SU-DHL-6 (cell line): ENCODE measurements around the gene MPP1.

Experiments
- H2AFZ ChIP-seq: fragments of 200-600 bp; sonication (generic); 2 replicates; pipeline ENCODE4 v1.6.1; 2014; ENCODE audit warnings: low read depth, mild to moderate bottlenecking, moderate library complexity, mixed read lengths, antibody characterized with exemption, low read length; ENCODE audit not compliant: severe bottlenecking
- H3F3A ChIP-seq: fragments of 200-600 bp; shearing (Covaris generic); 2 replicates; pipeline ENCODE4 v1.6.0; 2016; ENCODE audit warnings: antibody characterized with exemption, mild to moderate bottlenecking; ENCODE audit not compliant: insufficient read depth
- H3K27ac ChIP-seq: fragments of 200-600 bp; sonication (generic); 2 replicates; pipeline ENCODE4 v1.5.1; 2016; ENCODE audit warnings: low read depth, mild to moderate bottlenecking, low read length, moderate library complexity, mixed read lengths
- H3K27me3 ChIP-seq: fragments of 200-600 bp; sonication (generic), shearing (Covaris generic); 2 replicates; pipeline ENCODE4 v1.6.0; 2014; ENCODE audit warnings: mild to moderate bottlenecking, low read length
- H3K36me3 ChIP-seq: fragments of 200-600 bp; sonication (generic); 2 replicates; pipeline ENCODE4 v1.6.1; 2014; ENCODE audit warnings: mild to moderate bottlenecking, low read length, mixed read lengths
- H3K4me2 ChIP-seq: fragments of 300-600, 200-600 bp; shearing (Covaris generic), sonication (generic); 2 replicates; pipeline ENCODE4 v1.6.0; 2014; ENCODE audit warnings: low read length, low read depth, mild to moderate bottlenecking; ENCODE audit not compliant: poor library complexity, severe bottlenecking
- H3K4me3 ChIP-seq: fragments of 200-600 bp; sonication (generic); 2 replicates; pipeline ENCODE4 v1.5.1; 2014; ENCODE audit warnings: antibody characterized with exemption, low read length, mild to moderate bottlenecking, mixed read lengths; ENCODE audit not compliant: insufficient read depth, poor library complexity, severe bottlenecking
- H3K79me2 ChIP-seq: fragments of 200-600 bp; sonication (generic); 2 replicates; pipeline ENCODE4 v1.6.1; 2014; ENCODE audit warnings: mild to moderate bottlenecking, low read length, moderate library complexity; ENCODE audit not compliant: insufficient read depth
- H3K9ac ChIP-seq: fragments of 200-600 bp; sonication (generic); 2 replicates; pipeline ENCODE4 v1.7.0; 2014; ENCODE audit warnings: mild to moderate bottlenecking, low read length
- H3K9me2 ChIP-seq: fragments of 200-600 bp; sonication (generic); replicated peaks from 2 replicates; pipeline ENCODE4 v1.6.1; 2014; ENCODE audit warnings: low read length; ENCODE audit not compliant: insufficient read depth
- H3K9me3 ChIP-seq: fragments of 200-600 bp; sonication (generic); 2 replicates; pipeline ENCODE4 v1.6.1; 2014; ENCODE audit warnings: low read length, mixed read lengths; ENCODE audit not compliant: insufficient read depth
- H4K20me1 ChIP-seq: fragments of 200-600 bp; sonication (generic); 2 replicates; pipeline ENCODE4 v1.6.1; 2014; ENCODE audit warnings: low read depth, mild to moderate bottlenecking, antibody characterized with exemption, low read length, moderate library complexity, mixed read lengths
- EZH2phosphoT487 ChIP-seq: fragments of 200-600 bp; sonication (generic), shearing (Covaris generic); conservative IDR thresholded peaks from 2 replicates; pipeline ENCODE4 v1.6.1; 2018; ENCODE audit warnings: mild to moderate bottlenecking, antibody characterized with exemption, low read length, moderate library complexity, mixed read lengths
- TF ChIP-seq, protein P1 (sequence below): fragments of 200-600 bp; sonication (generic); IDR thresholded peaks from one replicate; pipeline ENCODE4 v1.5.1; 2017; ENCODE audit warnings: antibody characterized with exemption, mild to moderate bottlenecking, low read length, moderate library complexity; ENCODE audit not compliant: insufficient read depth, poor library complexity, severe bottlenecking

MPP1 gene

DNA sequence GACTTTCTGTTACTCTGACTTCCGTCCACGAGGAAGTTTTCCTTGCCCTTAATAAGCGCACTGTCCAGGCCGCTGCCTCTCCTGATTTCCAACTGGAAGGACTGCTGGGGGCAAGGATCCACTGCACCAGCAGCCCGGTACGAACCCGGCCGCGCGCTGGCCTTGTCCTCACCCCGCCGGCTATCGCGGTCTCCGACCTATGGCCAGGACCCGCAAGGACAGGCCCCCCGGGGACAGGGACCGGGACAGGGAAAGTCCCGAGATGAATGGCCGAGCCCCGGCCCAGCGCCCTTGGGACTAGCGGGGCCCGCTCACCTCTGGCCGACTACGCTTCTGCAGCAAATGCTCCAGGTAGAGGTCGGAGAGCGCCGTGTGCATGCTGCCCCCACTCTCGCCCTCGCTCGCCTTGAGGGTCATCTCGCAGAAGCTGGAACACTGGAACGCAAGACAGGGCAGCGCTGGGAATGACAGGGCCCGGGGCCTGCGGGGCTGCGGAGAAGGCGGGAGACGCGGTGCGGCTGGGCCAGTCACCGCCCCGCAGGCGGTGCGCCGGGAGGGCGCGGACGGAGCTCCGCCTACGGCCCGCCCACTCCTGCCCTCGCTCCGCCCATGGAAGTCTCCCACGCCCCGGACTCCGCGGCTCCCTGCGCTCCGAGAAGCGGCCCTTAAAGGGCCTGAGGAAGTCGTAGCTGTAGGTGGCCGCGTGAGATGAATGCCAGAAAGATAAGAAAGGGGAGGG is at the start of gene MPP1:
Gene MPP1 (minus strand): TSS at position 529 of the 739 bp plus-strand sequence. CDS start 112 bp downstream, at position 417.
- Histone ChIP-seq H3K9me3 (no peaks in the 10 kb centered on the region), H4K20me1 (no peaks in the 10 kb centered on the region), H3K9ac (peak within 1 kb of the TSS; percentile 37), H3K27me3 (no peaks in the 10 kb centered on the region), H3K79me2 (no peaks in the 10 kb centered on the region), H3K36me3 (no peaks in the 10 kb centered on the region), H3K4me2 (peak within 1 kb of the TSS; percentile 56), H2AFZ (peak within 1 kb of the TSS; percentile 74), H3K9me2 (no peaks in the 10 kb centered on the region), H3K4me3 (peak within 1 kb of the TSS; percentile 43), H3F3A (no peaks in the 10 kb centered on the region), H3K27ac (no peak within 1 kb of the TSS)
- TF ChIP-seq, protein P1, sequence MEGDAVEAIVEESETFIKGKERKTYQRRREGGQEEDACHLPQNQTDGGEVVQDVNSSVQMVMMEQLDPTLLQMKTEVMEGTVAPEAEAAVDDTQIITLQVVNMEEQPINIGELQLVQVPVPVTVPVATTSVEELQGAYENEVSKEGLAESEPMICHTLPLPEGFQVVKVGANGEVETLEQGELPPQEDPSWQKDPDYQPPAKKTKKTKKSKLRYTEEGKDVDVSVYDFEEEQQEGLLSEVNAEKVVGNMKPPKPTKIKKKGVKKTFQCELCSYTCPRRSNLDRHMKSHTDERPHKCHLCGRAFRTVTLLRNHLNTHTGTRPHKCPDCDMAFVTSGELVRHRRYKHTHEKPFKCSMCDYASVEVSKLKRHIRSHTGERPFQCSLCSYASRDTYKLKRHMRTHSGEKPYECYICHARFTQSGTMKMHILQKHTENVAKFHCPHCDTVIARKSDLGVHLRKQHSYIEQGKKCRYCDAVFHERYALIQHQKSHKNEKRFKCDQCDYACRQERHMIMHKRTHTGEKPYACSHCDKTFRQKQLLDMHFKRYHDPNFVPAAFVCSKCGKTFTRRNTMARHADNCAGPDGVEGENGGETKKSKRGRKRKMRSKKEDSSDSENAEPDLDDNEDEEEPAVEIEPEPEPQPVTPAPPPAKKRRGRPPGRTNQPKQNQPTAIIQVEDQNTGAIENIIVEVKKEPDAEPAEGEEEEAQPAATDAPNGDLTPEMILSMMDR, result no peak
- no peak for TF ChIP-seq EZH2phosphoT487

DNA sequence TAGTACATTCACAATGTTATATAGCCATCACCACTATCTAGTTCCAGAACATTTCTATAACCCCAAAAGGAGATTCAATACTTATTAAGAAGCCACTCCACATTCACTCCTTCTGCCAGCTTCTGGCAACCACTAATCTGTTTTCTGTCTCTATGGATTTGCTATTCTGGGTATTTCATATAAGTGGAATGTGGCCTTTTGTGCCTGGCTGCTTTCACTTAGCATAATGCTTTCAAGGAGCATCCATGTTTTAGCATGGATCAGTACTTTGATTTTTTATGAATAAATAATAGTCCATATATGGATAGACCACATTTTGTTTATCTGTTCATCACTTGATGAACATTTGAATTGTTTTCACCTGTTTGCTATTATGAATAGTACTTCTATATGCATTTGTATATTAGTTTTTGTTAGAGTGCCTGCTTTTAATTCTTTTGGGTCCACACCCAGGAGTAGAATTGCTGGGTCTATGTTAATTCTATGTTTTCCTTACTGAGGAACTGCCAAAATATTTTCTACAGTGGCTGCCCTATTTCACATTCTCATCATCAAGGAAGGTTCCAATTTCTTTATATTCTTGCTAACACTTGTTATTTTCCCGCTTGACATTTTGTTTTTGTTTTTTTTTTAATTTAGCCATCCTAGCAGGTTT is 45.8 kb upstream of the MPP1 start:
- Histone ChIP-seq H2AFZ (no peak overlapping the region), H3K9me2 (no peaks in the 10 kb centered on the region), H3F3A (no peaks in the 10 kb centered on the region), H3K9me3 (no peaks in the 10 kb centered on the region), H3K4me3 (no peak overlapping the region), H3K4me2 (no peak overlapping the region), H3K36me3 (no peaks in the 10 kb centered on the region), H4K20me1 (no peaks in the 10 kb centered on the region), H3K27ac (no peak overlapping the region), H3K9ac (no peak overlapping the region), H3K27me3 (no peaks in the 10 kb centered on the region), H3K79me2 (no peaks in the 10 kb centered on the region)
- no peak for TF ChIP-seq EZH2phosphoT487
- TF ChIP-seq, protein P1, result no peak

DNA sequence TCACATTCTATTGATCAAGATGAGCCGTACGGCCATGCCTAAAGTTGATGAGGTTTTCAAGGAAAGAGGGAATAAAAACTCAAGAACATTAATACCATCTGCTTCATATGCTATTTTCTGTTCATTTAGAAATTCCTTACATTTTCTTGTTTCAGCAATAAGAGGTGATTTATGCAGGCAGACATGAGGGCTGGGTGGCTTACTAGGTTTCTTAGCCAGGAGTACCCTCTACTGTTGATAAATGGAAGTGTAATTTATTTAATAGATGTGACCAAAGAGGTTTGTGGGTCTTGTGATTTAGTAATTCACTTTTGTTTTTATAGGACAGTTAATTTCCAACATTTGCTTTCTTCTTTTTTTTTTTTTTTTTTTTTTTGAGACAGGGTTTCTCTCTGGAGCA is 35.6 kb upstream of the MPP1 start:
- Histone ChIP-seq H4K20me1 (no peaks in the 10 kb centered on the region), H3K4me3 (no peak overlapping the region), H3K9ac (no peak overlapping the region), H3K4me2 (no peak overlapping the region), H3K9me3 (no peaks in the 10 kb centered on the region), H3K27ac (no peak overlapping the region), H3K9me2 (no peaks in the 10 kb centered on the region), H3K27me3 (no peaks in the 10 kb centered on the region), H3K79me2 (no peaks in the 10 kb centered on the region), H3F3A (no peaks in the 10 kb centered on the region), H2AFZ (no peak overlapping the region), H3K36me3 (no peaks in the 10 kb centered on the region)
- no peak for TF ChIP-seq EZH2phosphoT487
- TF ChIP-seq, protein P1, result no peak
